Measurements from ENCODE around the gene NLGN2.

The NLGN2 gene

GRCh38 chr17:7392696-7393612, 14.7 kb upstream of the NLGN2 start:
- DNase-seq: no peak

- peak; percentile 56 for DNase-seq
These were observed 13.8 kb upstream of the NLGN2 start for GRCh38 chr17:7393613-7394451.

- peak; percentile 90 for DNase-seq
These were observed 13.0 kb upstream of the NLGN2 start, which contains the start of gene PLSCR3 for GRCh38 chr17:7394452-7395191. PLSCR3 (minus strand) TSS chr17:7394525; CDS start chr17:7394110, 415 bp downstream.

- DNase-seq: no peak
These were observed 11.5 kb upstream of the NLGN2 start for GRCh38 chr17:7396147-7396546.

GRCh38 chr17:7398612-7399011, 9.0 kb upstream of the NLGN2 start:
- no peak for DNase-seq

- peak; percentile 57 for DNase-seq
These were observed 4.5 kb upstream of the NLGN2 start for GRCh38 chr17:7403043-7403726.

- no peak for DNase-seq
These were observed 4.0 kb upstream of the NLGN2 start for GRCh38 chr17:7403727-7403976.

- DNase-seq: peak; percentile 95
These were observed 3.5 kb upstream of the NLGN2 start, which contains the start of gene TMEM256 for GRCh38 chr17:7403977-7404736. TMEM256 (minus strand) TSS chr17:7404097; CDS start chr17:7404084, 13 bp downstream.

- DNase-seq: no peak
These were observed 2.8 kb upstream of the NLGN2 start for GRCh38 chr17:7404737-7405349.

GRCh38 chr17:7405350-7406234, 2.1 kb upstream of the NLGN2 start:
- DNase-seq: no peak

GRCh38 chr17:7406235-7406825, 1.3 kb upstream of the NLGN2 start:
- DNase-seq: no peak

GRCh38 chr17:7407082-7407481, 563 bp upstream of the NLGN2 start:
- DNase-seq: no peak

GRCh38 chr17:7408252-7408727, 645 bp downstream of the NLGN2 start:
- no peak for DNase-seq

GRCh38 chr17:7408863-7409262, 1.2 kb downstream of the NLGN2 start:
- DNase-seq: no peak

GRCh38 chr17:7409716-7410115, 2.1 kb downstream of the NLGN2 start:
- no peak for DNase-seq

- no peak for DNase-seq
These were observed 3.2 kb downstream of the NLGN2 start for GRCh38 chr17:7410634-7411426.

GRCh38 chr17:7411427-7411750, 3.7 kb downstream of the NLGN2 start:
- no peak for DNase-seq

GRCh38 chr17:7413346-7413985, 5.8 kb downstream of the NLGN2 start:
- DNase-seq: no peak
